Hepatocyte (in vitro differentiated cells): Measurements from ENCODE around the gene GPM6B. TPM values are rescaled to one million over a fixed set of nuclear protein-coding genes. Genes with fewer than 3 reads are reported as not detected.

Experiments used
- DNase-seq: peaks from one replicate; pipeline ENCODE4 v3.0.0-alpha.2; 2016; ENCODE audit warnings: low spot score
- H2AFZ ChIP-seq: fragments of 200-600 bp; sonication (generic); 2 replicates; pipeline ENCODE4 v1.6.0; 2016; ENCODE audit warnings: antibody characterized with exemption, mild to moderate bottlenecking
- H3K27ac ChIP-seq: fragments of 200-600 bp; sonication (generic); 2 replicates; pipeline ENCODE4 v1.5.1; 2016; ENCODE audit warnings: mild to moderate bottlenecking
- H3K27me3 ChIP-seq: fragments of 200-600 bp; sonication (generic); 2 replicates; pipeline ENCODE4 v1.6.1; 2016
- H3K36me3 ChIP-seq: fragments of 200-600 bp; sonication (generic); replicated peaks from 2 replicates; pipeline ENCODE4 v1.5.1; 2016; ENCODE audit warnings: low read depth; ENCODE audit not compliant: insufficient read depth
- H3K4me1 ChIP-seq: fragments of 200-600 bp; sonication (generic); 2 replicates; pipeline ENCODE4 v1.5.1; 2016; ENCODE audit warnings: mild to moderate bottlenecking, moderate library complexity; ENCODE audit not compliant: insufficient read depth
- H3K4me2 ChIP-seq: fragments of 200-600 bp; sonication (generic); 2 replicates; pipeline ENCODE4 v1.6.0; 2016
- H3K4me3 ChIP-seq: fragments of 200-600 bp; sonication (generic); 2 replicates; pipeline ENCODE4 v1.5.1; 2016; ENCODE audit warnings: mild to moderate bottlenecking
- H3K79me2 ChIP-seq: fragments of 200-600 bp; sonication (generic); 2 replicates; pipeline ENCODE4 v1.6.0; 2017; ENCODE audit warnings: mild to moderate bottlenecking
- H3K9me2 ChIP-seq: fragments of 200-600 bp; sonication (generic); replicated peaks from 2 replicates; pipeline ENCODE4 v1.6.0; 2017; ENCODE audit warnings: mild to moderate bottlenecking; ENCODE audit not compliant: insufficient read depth
- H3K9me3 ChIP-seq: fragments of 200-600 bp; sonication (generic); 2 replicates; pipeline ENCODE4 v1.5.1; 2016; ENCODE audit warnings: low read depth, mild to moderate bottlenecking
- H4K20me1 ChIP-seq: fragments of 200-600 bp; sonication (generic); 2 replicates; pipeline ENCODE4 v1.6.0; 2016; ENCODE audit warnings: mild to moderate bottlenecking; ENCODE audit not compliant: insufficient read depth, poor library complexity, severe bottlenecking
- CTCF ChIP-seq: fragments of 200-600 bp; sonication (generic); IDR thresholded peaks from 2 replicates; pipeline ENCODE4 v1.5.1; 2016; ENCODE audit warnings: antibody characterized with exemption, mild to moderate bottlenecking; ENCODE audit not compliant: poor library complexity
- EZH2 ChIP-seq: fragments of 200-600 bp; sonication (generic); IDR thresholded peaks from 2 replicates; pipeline ENCODE4 v1.6.1; 2016; ENCODE audit warnings: antibody characterized with exemption, mild to moderate bottlenecking, borderline replicate concordance
- EZH2phosphoT487 ChIP-seq: fragments of 200-600 bp; sonication (generic); IDR thresholded peaks from one replicate; pipeline ENCODE4 v1.6.1; 2018; ENCODE audit warnings: antibody characterized with exemption, mild to moderate bottlenecking, low read depth, moderate library complexity; ENCODE audit not compliant: unreplicated experiment, severe bottlenecking
- WGBS: methylation state at CpG from one replicate; pipeline ENCODE4 v1.1.6; 2016; ENCODE audit warnings: low lambda C conversion rate; ENCODE audit errors: missing lambda C conversion rate; 5-methylcytosine and 5-hydroxymethylcytosine counted together
- polyA plus RNA-seq: library from polyadenylated mRNA; unstranded; fragments of >200 nt; fragmentation: Nextera tagmentation; extraction: Ambion mirVana; gene quantifications from 2 replicates; pipeline ENCODE4 v1.2.1, GENCODE V29; 2016
- total RNA-seq: library from RNA; depleted of rRNA; stranded (reverse); fragments of >200 nt; gene quantifications from 2 replicates; pipeline ENCODE4 v1.2.3, GENCODE V29; 2014

The GPM6B gene
- total and polyA plus RNA-seq, 2 experiments from 2014 or later = 6.8 to 9.0 TPM

GRCh38 chrX:13761606-13762414, 55.1 kb downstream of the GPM6B start:
- WGBS = 49% methylated on average over 7 of the region's 7 CpGs
- H3K4me1 ChIP-seq = no peaks in the 10 kb centered on the region
- no peak overlapping the region for H2AFZ ChIP-seq
- peak; percentile 10 for DNase-seq
- no peak overlapping the region for H3K4me3 ChIP-seq
- no peaks in the 10 kb centered on the region for H3K27me3 ChIP-seq
- H3K36me3 ChIP-seq = peaks cover 4% of the 10 kb centered on the region
- no peaks in the 10 kb centered on the region for H3K9me3 ChIP-seq
- no peaks in the 10 kb centered on the region for H3K9me2 ChIP-seq
- H3K27ac ChIP-seq = no peak overlapping the region
- H3K79me2 ChIP-seq = no peaks in the 10 kb centered on the region
- H4K20me1 ChIP-seq = no peaks in the 10 kb centered on the region
- no peak for TF ChIP-seq EZH2phosphoT487
- no peak for TF ChIP-seq EZH2
- TF ChIP-seq CTCF = no peak
- H3K4me2 ChIP-seq = no peak overlapping the region

GRCh38 chrX:13760426-13760825, 56.5 kb downstream of the GPM6B start:
- no peaks in the 10 kb centered on the region for H3K27me3 ChIP-seq
- H3K9me2 ChIP-seq = no peaks in the 10 kb centered on the region
- no peaks in the 10 kb centered on the region for H4K20me1 ChIP-seq
- H3K27ac ChIP-seq = no peak overlapping the region
- no peak overlapping the region for H3K4me2 ChIP-seq
- WGBS = 81% methylated on average over 13 of the region's 13 CpGs
- TF ChIP-seq EZH2 (no peak), CTCF (no peak), EZH2phosphoT487 (no peak)
- H2AFZ ChIP-seq = no peak overlapping the region
- no peak overlapping the region for H3K4me3 ChIP-seq
- no peak for DNase-seq
- no peaks in the 10 kb centered on the region for H3K79me2 ChIP-seq
- peaks cover 4% of the 10 kb centered on the region for H3K36me3 ChIP-seq
- no peaks in the 10 kb centered on the region for H3K9me3 ChIP-seq
- no peaks in the 10 kb centered on the region for H3K4me1 ChIP-seq

- Histone ChIP-seq H3K36me3 (peaks cover 4% of the 10 kb centered on the region), H3K4me3 (no peak overlapping the region), H3K9me2 (no peaks in the 10 kb centered on the region), H3K4me1 (no peaks in the 10 kb centered on the region), H3K9me3 (no peaks in the 10 kb centered on the region), H3K4me2 (no peak overlapping the region), H4K20me1 (no peaks in the 10 kb centered on the region), H3K27me3 (no peaks in the 10 kb centered on the region), H3K79me2 (no peaks in the 10 kb centered on the region), H3K27ac (no peak overlapping the region), H2AFZ (no peak overlapping the region)
- DNase-seq = no peak
- TF ChIP-seq EZH2 (no peak), CTCF (no peak), EZH2phosphoT487 (no peak)
- 76% methylated on average over 8 of the region's 8 CpGs for WGBS
Measured at GRCh38 chrX:13759152-13759718, 57.7 kb downstream of the GPM6B start.
